GM19238 (cell line): ENCODE data around the gene EIF1.
"Not testable (repeated sequence)": the region's sequence is repeated elsewhere in the genome, so short reads cannot be mapped to it uniquely, and the experiment has no call there.

Source experiments
- DNase-seq: peaks from one replicate; pipeline ENCODE4 v3.0.0; 2011; ENCODE audit warnings: low spot score; ENCODE audit not compliant: insufficient read length

Gene EIF1

GRCh38 chr17:41688641-41689496, at the start of gene EIF1:
Gene EIF1, plus strand, starts transcription at chr17:41688885. Its CDS starts 154 bp downstream, at chr17:41689039.
- peak; percentile 88 for DNase-seq

DNA sequence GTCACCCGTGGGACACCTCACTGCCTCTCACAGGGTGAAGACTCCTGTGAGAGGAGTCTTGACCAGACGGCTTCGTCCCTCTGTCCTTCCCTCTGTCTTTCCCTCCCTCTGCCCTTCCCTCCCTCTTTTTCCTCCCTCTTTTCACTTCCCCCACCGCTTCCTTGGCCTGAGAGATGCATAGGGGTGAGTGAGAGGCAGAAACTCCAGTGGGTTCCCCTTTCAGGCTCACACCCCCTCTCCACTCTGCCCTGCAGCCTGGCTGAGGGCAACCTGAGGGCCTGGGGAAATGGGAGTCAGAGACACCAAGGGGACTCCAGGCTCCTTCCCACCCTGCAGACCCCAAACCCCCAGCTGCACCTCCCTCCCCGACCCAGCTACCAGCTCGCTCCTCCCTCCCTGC, 49.7 kb upstream of the EIF1 start:
- DNase-seq, result no peak

- no peak for DNase-seq
These were observed 48.9 kb upstream of the EIF1 start for GRCh38 chr17:41639492-41640473.

- not testable (repeated sequence) for DNase-seq
These were observed 48.1 kb upstream of the EIF1 start for GRCh38 chr17:41640596-41640995.

GRCh38 chr17:41642252-41643156, 46.2 kb upstream of the EIF1 start:
- no peak for DNase-seq

GRCh38 chr17:41647038-41647813, 41.5 kb upstream of the EIF1 start:
- DNase-seq, result no peak

DNA sequence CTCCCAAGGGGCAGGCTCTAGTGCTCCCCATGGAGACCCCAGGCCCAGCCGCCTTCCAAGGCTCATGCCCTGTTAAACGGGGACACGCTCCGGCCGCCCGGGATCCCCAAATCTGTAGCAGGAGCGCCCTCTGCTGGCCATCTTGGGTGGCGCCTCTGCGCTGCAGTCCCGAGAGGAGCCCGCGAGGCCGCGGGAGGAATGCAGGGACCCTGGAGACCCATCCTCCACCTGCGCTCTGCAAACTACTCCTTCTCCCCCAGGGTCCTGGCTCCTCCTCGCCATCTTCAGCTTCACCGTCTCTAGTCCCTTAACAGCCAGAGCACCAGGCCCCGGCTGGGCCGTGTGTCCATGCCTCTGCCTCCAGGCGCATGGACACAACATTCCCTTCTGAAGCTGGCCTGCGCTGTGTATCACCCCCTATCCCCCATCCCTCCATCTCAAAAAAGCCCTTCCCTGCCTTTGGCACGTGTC, 40.7 kb upstream of the EIF1 start:
- DNase-seq, result peak; percentile 94

GRCh38 chr17:41648411-41649195, 40.1 kb upstream of the EIF1 start:
- peak; percentile 94 for DNase-seq

- DNase-seq, result no peak
These were observed 38.7 kb upstream of the EIF1 start for GRCh38 chr17:41649923-41650519.

GRCh38 chr17:41650794-41651624, 37.7 kb upstream of the EIF1 start:
- DNase-seq, result no peak

DNA sequence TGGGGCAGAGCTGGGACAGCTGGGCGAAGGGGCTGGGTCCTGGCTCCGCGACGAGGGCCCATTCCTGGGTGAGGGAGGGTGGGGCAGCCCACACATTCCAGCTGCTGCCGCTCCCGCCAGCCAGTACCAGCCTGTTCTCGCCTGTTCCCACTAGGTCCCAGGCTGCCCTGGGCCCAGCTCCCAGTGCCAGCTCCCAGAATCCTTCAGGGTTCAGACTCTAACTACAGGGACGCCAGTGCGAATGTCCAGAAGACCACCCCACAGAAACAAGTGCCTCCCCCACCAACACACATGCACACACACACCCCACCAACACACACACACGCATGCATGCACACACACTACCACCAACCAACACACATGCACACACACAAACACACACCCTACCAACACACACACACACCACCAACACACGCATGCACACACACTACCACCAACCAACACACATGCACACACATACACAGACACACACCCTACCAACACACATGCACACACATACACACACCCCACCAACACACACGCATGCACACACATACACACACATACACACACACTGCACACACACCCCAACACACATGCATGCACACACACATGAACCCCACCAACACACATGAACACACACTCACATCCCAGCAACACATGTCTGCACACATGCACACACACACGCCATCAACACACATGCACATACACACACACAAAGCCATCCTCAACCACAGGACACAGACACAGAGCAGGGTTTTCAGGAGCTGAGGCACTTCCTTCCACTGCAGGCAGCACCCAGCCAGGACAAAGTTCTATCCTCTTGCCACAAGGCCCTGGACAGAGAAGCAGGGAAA, 36.8 kb upstream of the EIF1 start:
- DNase-seq, result no peak

GRCh38 chr17:41652461-41652970, 36.2 kb upstream of the EIF1 start:
- no peak for DNase-seq

- no peak for DNase-seq
These were observed 35.3 kb upstream of the EIF1 start for GRCh38 chr17:41653421-41653820.

DNA sequence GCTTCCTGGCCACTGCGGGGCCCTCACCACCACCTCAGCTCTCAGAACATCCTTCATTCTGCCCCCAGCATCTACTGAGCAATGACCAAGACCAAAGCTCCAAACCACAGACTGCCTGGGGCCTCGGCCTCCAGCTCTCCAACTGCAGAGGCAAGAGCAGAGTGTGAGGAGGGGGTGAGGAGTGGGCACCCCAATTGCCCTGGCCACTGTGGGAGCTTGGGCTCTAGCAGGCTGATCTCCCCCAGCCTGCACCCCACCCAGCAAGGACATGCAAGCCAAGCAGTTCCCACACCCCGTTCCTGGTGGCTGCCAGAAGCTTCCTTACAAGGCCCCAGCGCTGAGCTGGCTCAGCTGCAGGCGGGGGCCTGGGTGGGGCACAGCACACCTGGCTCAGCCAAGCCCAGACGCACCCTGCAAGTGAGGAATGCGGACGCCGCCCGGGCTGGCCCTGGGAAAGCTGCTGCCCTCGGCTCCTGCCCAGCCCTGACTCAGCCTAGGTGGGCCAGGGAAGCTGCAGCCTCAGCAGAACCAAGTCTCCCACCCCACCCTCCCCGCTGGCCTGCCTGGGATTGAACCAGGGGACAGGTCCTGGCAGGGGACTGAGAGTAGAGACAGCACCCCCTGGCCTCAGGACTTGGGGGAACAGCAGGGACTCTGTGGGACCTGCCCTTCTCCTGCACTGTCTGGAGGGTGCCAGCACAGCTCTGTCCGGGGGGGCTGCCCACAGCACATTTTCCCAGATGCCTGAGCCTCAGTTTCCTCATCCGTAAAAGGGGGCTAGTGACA, 34.6 kb upstream of the EIF1 start:
- no peak for DNase-seq

DNA sequence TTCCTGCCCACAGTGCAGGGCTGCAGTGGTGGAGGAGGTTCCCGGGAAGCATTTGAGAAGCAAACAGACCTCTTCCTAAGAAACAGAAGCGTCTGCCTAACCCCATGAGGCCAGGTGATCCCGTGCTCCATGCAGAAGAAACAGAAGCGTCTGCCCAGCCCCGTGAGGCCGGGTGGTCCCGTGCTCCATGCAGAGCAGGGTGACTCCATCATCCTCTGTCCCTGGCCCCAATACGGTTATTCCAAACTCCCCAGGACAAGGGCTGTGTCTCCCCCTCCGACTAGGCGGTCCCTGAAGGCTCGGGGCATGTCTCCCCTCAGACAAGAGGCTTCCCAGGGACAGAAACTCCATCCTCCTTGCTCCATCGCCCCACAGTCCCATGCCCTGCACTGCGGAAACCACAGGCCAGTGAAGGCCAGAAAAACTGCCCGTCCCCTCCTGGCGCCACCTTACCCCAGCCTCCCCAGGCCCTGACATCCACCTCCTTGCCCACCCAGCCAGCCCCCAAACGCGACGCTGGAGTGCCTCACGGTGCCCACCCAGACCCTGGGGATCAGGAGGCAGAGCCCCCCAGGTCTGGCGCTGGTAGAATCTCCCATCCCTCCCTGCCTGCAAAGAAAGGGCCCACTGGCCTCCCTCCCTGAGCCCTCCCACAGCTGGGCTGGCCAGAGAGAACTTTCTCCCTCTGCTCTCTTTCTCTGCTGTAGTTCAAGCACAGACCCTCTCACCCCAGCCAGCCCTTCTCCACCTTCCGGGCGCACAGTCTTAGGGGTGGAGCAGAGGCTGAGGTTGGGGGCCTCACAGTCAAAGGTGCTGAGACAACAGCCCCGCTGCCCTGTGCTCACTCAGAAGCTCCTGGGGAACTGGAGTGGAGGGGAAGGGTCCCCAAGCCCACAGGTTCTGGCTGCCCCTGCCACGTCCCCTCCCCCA, 33.7 kb upstream of the EIF1 start:
- DNase-seq, result no peak
